HepG2 (cell line): ENCODE data around the gene CYB5B. TPM values are rescaled to one million over a fixed set of nuclear protein-coding genes. Genes with fewer than 3 reads are reported as not detected.

Experiments used
- ATAD3A ChIP-seq: sonication (generic); formaldehyde crosslinking; IDR thresholded peaks from 2 replicates; pipeline ENCODE4 v1.4.0; 2020; ENCODE audit warnings: missing genetic modification reagents
- FOXP4 ChIP-seq: sonication (generic); formaldehyde crosslinking; IDR thresholded peaks from 2 replicates; pipeline ENCODE4 v1.4.0; 2020; ENCODE audit warnings: missing genetic modification reagents
- HOXD1 ChIP-seq: sonication (generic); formaldehyde crosslinking; IDR thresholded peaks from 2 replicates; pipeline ENCODE4 v1.5.0; 2020; ENCODE audit warnings: missing genetic modification reagents
- KAT7 ChIP-seq: IDR thresholded peaks from 2 replicates; pipeline ENCODE4 v1.6.1; 2018; ENCODE audit warnings: borderline replicate concordance, missing compliant biosample characterization
- KAT8 ChIP-seq: IDR thresholded peaks from 2 replicates; pipeline ENCODE4 v1.6.1; 2016; ENCODE audit warnings: missing genetic modification reagents, missing compliant biosample characterization
- KDM3A ChIP-seq: IDR thresholded peaks from 2 replicates; pipeline ENCODE4 v1.6.1; 2018; ENCODE audit warnings: low read depth, missing compliant biosample characterization
- KDM4B ChIP-seq: sonication (generic); formaldehyde crosslinking; IDR thresholded peaks from 2 replicates; pipeline ENCODE4 v1.4.0; 2020; ENCODE audit warnings: missing genetic modification reagents
- MIER2 ChIP-seq: IDR thresholded peaks from 2 replicates; pipeline ENCODE4 v1.6.1; 2016; ENCODE audit warnings: missing biosample characterization, missing genetic modification reagents
- MXD3 ChIP-seq: IDR thresholded peaks from 2 replicates; pipeline ENCODE4 v1.6.1; 2016; ENCODE audit warnings: mild to moderate bottlenecking, missing biosample characterization, missing genetic modification reagents
- POLR2A ChIP-seq, 2 experiments: IDR thresholded peaks; 2 replicates each; pipeline ENCODE4 v1.6.1; 2011; ENCODE audit warnings: low read depth in 2 of 2, low read length in 2 of 2, mild to moderate bottlenecking in 1 of 2, moderate library complexity in 1 of 2; ENCODE audit not compliant: insufficient read depth in 1 of 2
- POLR2G ChIP-seq: fragments of 200-400 bp; formaldehyde crosslinking; IDR thresholded peaks from 2 replicates; pipeline ENCODE4 v1.6.1; 2018; ENCODE audit warnings: mild to moderate bottlenecking, low read depth, low read length, moderate library complexity
- SP140L ChIP-seq: sonication (generic); formaldehyde crosslinking; IDR thresholded peaks from 2 replicates; pipeline ENCODE4 v1.4.0; 2020; ENCODE audit warnings: missing genetic modification reagents, borderline replicate concordance
- ZBTB1 ChIP-seq: sonication (generic); formaldehyde crosslinking; IDR thresholded peaks from 2 replicates; pipeline ENCODE4 v1.4.0; 2020; ENCODE audit warnings: missing genetic modification reagents, borderline replicate concordance
- ZFAT ChIP-seq: sonication (generic); formaldehyde crosslinking; conservative IDR thresholded peaks from 2 replicates; pipeline ENCODE4 v1.8.1; 2023; ENCODE audit warnings: missing genetic modification reagents, inconsistent platforms
- ZNF383 ChIP-seq: sonication (generic); formaldehyde crosslinking; IDR thresholded peaks from 2 replicates; pipeline ENCODE4 v1.4.0; 2020; ENCODE audit warnings: missing genetic modification reagents, mild to moderate bottlenecking, borderline replicate concordance
- ZNF44 ChIP-seq: sonication (generic); formaldehyde crosslinking; IDR thresholded peaks from 2 replicates; pipeline ENCODE4 v1.5.1; 2020; ENCODE audit warnings: mild to moderate bottlenecking, missing genetic modification reagents
- ZNF496 ChIP-seq: sonication (generic); formaldehyde crosslinking; IDR thresholded peaks from 2 replicates; pipeline ENCODE4 v1.8.1; 2023; ENCODE audit warnings: mild to moderate bottlenecking, moderate library complexity, missing genetic modification reagents; ENCODE audit not compliant: insufficient replicate concordance
- ZNF563 ChIP-seq: sonication (generic); formaldehyde crosslinking; IDR thresholded peaks from 2 replicates; pipeline ENCODE4 v1.8.0; 2022; ENCODE audit warnings: mild to moderate bottlenecking, moderate library complexity, missing genetic modification reagents
- ZNF605 ChIP-seq: sonication (generic); formaldehyde crosslinking; IDR thresholded peaks from 2 replicates; pipeline ENCODE4 v1.8.0; 2022; ENCODE audit warnings: mild to moderate bottlenecking, missing genetic modification reagents
- polyA plus RNA-seq, 8 experiments: library from polyadenylated mRNA; depleted of rRNA in 3 of 8; stranded (reverse) in 7 of 8; unstranded in 1 of 8; fragments of >200 nt; fragmentation: Illumina TruSeq in 4 of 8; extraction: Trizol in 4 of 8; gene quantifications; 2 replicates each; pipeline versions ENCODE4 v1.2.1 to v1.2.3, GENCODE V29; 2011 to 2016; ENCODE audit warnings: low read depth in 4 of 8, missing spikeins in 1 of 8, mixed read lengths in 1 of 8; ENCODE audit not compliant: insufficient read depth in 1 of 8
- total RNA-seq, 5 experiments: library from RNA; depleted of rRNA; stranded (reverse); fragments of >200 nt; fragmentation: Illumina TruSeq; extraction: Trizol; gene quantifications; 2 replicates each; pipeline ENCODE4 v1.2.3, GENCODE V29; 2016; ENCODE audit warnings: low read depth in 1 of 5
- TF ChIP-seq, protein P1 (sequence below): sonication (generic); formaldehyde crosslinking; IDR thresholded peaks from 2 replicates; pipeline ENCODE4 v1.8.0; 2022; ENCODE audit warnings: mild to moderate bottlenecking, missing genetic modification reagents, moderate library complexity
- TF ChIP-seq, protein P2 (sequence below): sonication (generic); formaldehyde crosslinking; conservative IDR thresholded peaks from 2 replicates; pipeline ENCODE4 v1.8.0; 2022; ENCODE audit warnings: missing genetic modification reagents
- TF ChIP-seq, protein P3 (sequence below): sonication (generic); formaldehyde crosslinking; IDR thresholded peaks from 2 replicates; pipeline ENCODE4 v1.5.0; 2020; ENCODE audit warnings: mild to moderate bottlenecking, missing genetic modification reagents

Gene CYB5B
- total and polyA plus RNA-seq, 2 of the 13 experiments (the other 11 are each of a cell fraction or from before 2014, with no cell fraction given): 234 to 432 TPM

DNA sequence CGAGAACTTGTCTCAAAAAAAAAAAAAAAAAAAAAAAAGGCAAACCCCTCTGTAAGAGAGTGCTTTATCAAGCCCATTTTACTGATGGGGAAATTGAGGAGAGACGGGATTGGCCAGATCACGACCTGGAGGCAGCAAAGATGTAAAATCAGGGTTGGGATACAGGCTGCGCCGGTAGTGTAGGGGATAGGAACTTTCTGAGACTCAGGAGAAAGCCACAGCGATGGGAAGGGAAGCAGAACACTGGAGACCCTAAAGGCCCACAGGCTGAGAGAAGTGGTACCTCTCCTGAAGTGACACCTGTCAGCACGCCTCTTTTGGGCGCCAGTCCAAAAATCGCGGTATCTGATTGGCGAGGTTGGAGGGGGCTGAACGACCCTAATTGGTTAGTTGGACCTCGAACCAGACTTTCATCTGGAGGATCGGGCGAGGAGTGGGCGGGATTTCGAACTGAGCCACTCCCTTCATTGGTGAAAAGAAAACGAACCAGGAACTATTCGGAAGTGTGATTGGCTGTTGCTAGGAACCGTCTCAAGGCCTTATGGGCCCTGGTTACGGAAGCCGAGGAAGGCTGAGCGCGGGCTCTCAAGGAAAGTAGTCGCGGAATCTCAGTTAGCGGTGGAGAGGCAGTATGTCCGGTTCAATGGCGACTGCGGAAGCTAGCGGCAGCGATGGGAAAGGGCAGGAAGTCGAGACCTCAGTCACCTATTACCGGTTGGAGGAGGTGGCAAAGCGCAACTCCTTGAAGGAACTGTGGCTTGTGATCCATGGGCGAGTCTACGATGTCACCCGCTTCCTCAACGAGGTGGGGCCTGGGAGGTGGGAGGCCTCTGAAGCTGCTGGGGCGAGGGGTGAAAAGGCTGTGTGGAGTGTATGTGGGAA lies at the start of gene CYB5B (continued):
- TF ChIP-seq, protein P1, sequence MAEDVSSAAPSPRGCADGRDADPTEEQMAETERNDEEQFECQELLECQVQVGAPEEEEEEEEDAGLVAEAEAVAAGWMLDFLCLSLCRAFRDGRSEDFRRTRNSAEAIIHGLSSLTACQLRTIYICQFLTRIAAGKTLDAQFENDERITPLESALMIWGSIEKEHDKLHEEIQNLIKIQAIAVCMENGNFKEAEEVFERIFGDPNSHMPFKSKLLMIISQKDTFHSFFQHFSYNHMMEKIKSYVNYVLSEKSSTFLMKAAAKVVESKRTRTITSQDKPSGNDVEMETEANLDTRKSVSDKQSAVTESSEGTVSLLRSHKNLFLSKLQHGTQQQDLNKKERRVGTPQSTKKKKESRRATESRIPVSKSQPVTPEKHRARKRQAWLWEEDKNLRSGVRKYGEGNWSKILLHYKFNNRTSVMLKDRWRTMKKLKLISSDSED: no peak
- TF ChIP-seq ZNF563 (CRISPR knock-in tag) (0 out of 2 replicates have a peak, but pooled peaks have one; percentile 58), KAT8 (CRISPR knock-in tag) (peak; percentile 93), FOXP4 (CRISPR knock-in tag) (0 out of 2 replicates have a peak, but pooled peaks have one; percentile 6), KAT7 (CRISPR knock-in tag) (peak; percentile 98), KDM3A (CRISPR knock-in tag) (no peak), SP140L (CRISPR knock-in tag) (peak; percentile 96; the same call in 1 of the 2 replicates), KDM4B (CRISPR knock-in tag) (0 out of 2 replicates have a peak, but pooled peaks have one; percentile 29), HOXD1 (no peak), ZNF605 (peak; percentile 95), MIER2 (CRISPR knock-in tag) (peak; percentile 37; the same call in 1 of the 2 replicates), ZNF383 (CRISPR knock-in tag) (peak; percentile 32; the same call in 1 of the 2 replicates), POLR2G (peak; percentile 95), ZFAT (no peak), ATAD3A (CRISPR knock-in tag) (no peak), ZNF496 (CRISPR knock-in tag) (no peak), POLR2A (IDR thresholded peaks at IDR 0.05; ENCODE audit: insufficient read depth in 1 of 2, low read depth in 2 of 2, low read length in 2 of 2) (peak; percentile 88 to 92), ZNF44 (CRISPR knock-in tag) (no peak), MXD3 (peak; percentile 60), ZBTB1 (no peak)
- TF ChIP-seq, protein P2, sequence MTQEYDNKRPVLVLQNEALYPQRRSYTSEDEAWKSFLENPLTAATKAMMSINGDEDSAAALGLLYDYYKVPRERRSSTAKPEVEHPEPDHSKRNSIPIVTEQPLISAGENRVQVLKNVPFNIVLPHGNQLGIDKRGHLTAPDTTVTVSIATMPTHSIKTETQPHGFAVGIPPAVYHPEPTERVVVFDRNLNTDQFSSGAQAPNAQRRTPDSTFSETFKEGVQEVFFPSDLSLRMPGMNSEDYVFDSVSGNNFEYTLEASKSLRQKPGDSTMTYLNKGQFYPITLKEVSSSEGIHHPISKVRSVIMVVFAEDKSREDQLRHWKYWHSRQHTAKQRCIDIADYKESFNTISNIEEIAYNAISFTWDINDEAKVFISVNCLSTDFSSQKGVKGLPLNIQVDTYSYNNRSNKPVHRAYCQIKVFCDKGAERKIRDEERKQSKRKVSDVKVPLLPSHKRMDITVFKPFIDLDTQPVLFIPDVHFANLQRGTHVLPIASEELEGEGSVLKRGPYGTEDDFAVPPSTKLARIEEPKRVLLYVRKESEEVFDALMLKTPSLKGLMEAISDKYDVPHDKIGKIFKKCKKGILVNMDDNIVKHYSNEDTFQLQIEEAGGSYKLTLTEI: no peak
- TF ChIP-seq, protein P3, sequence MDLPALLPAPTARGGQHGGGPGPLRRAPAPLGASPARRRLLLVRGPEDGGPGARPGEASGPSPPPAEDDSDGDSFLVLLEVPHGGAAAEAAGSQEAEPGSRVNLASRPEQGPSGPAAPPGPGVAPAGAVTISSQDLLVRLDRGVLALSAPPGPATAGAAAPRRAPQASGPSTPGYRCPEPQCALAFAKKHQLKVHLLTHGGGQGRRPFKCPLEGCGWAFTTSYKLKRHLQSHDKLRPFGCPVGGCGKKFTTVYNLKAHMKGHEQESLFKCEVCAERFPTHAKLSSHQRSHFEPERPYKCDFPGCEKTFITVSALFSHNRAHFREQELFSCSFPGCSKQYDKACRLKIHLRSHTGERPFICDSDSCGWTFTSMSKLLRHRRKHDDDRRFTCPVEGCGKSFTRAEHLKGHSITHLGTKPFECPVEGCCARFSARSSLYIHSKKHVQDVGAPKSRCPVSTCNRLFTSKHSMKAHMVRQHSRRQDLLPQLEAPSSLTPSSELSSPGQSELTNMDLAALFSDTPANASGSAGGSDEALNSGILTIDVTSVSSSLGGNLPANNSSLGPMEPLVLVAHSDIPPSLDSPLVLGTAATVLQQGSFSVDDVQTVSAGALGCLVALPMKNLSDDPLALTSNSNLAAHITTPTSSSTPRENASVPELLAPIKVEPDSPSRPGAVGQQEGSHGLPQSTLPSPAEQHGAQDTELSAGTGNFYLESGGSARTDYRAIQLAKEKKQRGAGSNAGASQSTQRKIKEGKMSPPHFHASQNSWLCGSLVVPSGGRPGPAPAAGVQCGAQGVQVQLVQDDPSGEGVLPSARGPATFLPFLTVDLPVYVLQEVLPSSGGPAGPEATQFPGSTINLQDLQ: no peak; the same call in 1 of the 2 replicates
